Thyroid gland (tissue), 4 donors: Measurements from ENCODE around the gene ELF3. TPM values are rescaled to one million over a fixed set of nuclear protein-coding genes. Genes with fewer than 3 reads are reported as not detected.

Source experiments
- DNase-seq, 2 donors: peaks; one replicate each; pipeline ENCODE4 v3.0.0-alpha.2; 2019
- H3K27ac ChIP-seq, 3 donors: fragments of 200-600 bp; sonication (generic); 1 replicate in 2 of 3; 2 replicates in 1 of 3; pipeline ENCODE4 v1.5.1; 2016 to 2019; ENCODE audit warnings: mild to moderate bottlenecking in 1 of 3, moderate library complexity in 1 of 3
- H3K27me3 ChIP-seq: fragments of 200-600 bp; sonication (generic); one replicate; pipeline ENCODE4 v1.5.1; 2019
- H3K36me3 ChIP-seq, 2 donors: fragments of 200-600 bp; sonication (generic); one replicate each; pipeline ENCODE4 v1.5.1; 2016 to 2019
- H3K4me1 ChIP-seq, 2 donors: fragments of 200-600 bp; sonication (generic); one replicate each; pipeline ENCODE4 v1.5.1; 2017 to 2019
- H3K4me3 ChIP-seq, 3 donors: fragments of 200-600 bp; sonication (generic); replicated peaks in 1 of 3; 1 replicate in 2 of 3; 2 replicates in 1 of 3; pipeline ENCODE4 v1.5.1; 2016; ENCODE audit warnings: mild to moderate bottlenecking in 1 of 3
- H3K9me3 ChIP-seq: fragments of 200-600 bp; sonication (generic); one replicate; pipeline ENCODE4 v1.5.1; 2017
- CTCF ChIP-seq, 6 experiments: fragments of 200-600 bp in 3 of 6; fragments of 450-650 bp in 3 of 6; sonication (generic) in 3 of 6; IDR thresholded peaks; one replicate each; pipeline ENCODE4 v1.5.1; 2016 to 2019; ENCODE audit warnings: antibody characterized with exemption in 6 of 6, mild to moderate bottlenecking in 2 of 6, inconsistent platforms in 1 of 6, moderate library complexity in 1 of 6
- POLR2A ChIP-seq, 2 donors: fragments of 450-650 bp; IDR thresholded peaks; one replicate each; pipeline ENCODE4 v1.6.1; 2017; ENCODE audit warnings: antibody characterized with exemption in 2 of 2, mild to moderate bottlenecking in 2 of 2, moderate library complexity in 1 of 2
- WGBS, 2 donors: methylation state at CpG; one replicate each; pipeline ENCODE4 v1.1.5; 2017; 5-methylcytosine and 5-hydroxymethylcytosine counted together
- intact Hi-C: fragments of 100-400 bp; cut with DNase I; formaldehyde crosslinking; loops from one replicate; pipeline ENCODE4 v1.15.1; 2023
- total RNA-seq, 4 donors: library from RNA; depleted of rRNA; stranded (reverse); fragments of >200 nt; gene quantifications; one replicate each; pipeline ENCODE4 v1.2.3, GENCODE V29; 2016

The ELF3 gene
- total RNA-seq, 4 donors from 2014 or later: 6.6 to 28.8 (median 12.6) TPM

DNA sequence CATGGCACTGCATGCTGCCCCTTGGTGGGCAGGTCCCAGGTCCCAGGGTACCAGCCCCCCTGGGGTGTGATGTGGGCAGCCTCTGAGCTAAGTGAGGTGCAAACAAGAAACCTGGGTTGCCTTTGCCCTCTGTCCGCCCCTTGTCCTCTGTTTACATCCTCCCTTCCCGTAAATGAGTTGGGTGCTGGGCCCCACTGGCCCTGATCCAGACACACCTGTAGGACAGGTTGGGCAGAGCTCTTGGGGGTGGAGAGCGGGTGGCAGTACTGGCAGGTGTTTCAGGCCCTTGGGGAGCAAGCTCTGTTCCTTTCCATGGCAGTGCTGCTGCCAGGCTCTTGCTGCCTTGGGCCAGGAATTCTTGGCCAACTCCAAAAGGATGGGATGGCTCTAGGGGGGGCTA lies 35.8 kb downstream of the ELF3 start:
- DNase-seq: peak; percentile 83 to 88
- peak overlapping the region in 1 of 3 donors; percentile 30 for H3K27ac ChIP-seq
- H3K27me3 ChIP-seq: no peaks in the 10 kb centered on the region
- H3K36me3 ChIP-seq: no peaks in the 10 kb centered on the region
- H3K9me3 ChIP-seq: no peaks in the 10 kb centered on the region
- WGBS, 2 donors: 36 to 41% methylated on average over 2 to 3 of the region's 3 CpGs
- TF ChIP-seq POLR2A (IDR thresholded peaks at IDR 0.05) (no peak), CTCF (IDR thresholded peaks at IDR 0.05) (no peak)
- no peak overlapping the region for H3K4me3 ChIP-seq
- intact Hi-C loops: no loop called here
- H3K4me1 ChIP-seq: peaks cover 9 to 19% of the 10 kb centered on the region in 2 donors

DNA sequence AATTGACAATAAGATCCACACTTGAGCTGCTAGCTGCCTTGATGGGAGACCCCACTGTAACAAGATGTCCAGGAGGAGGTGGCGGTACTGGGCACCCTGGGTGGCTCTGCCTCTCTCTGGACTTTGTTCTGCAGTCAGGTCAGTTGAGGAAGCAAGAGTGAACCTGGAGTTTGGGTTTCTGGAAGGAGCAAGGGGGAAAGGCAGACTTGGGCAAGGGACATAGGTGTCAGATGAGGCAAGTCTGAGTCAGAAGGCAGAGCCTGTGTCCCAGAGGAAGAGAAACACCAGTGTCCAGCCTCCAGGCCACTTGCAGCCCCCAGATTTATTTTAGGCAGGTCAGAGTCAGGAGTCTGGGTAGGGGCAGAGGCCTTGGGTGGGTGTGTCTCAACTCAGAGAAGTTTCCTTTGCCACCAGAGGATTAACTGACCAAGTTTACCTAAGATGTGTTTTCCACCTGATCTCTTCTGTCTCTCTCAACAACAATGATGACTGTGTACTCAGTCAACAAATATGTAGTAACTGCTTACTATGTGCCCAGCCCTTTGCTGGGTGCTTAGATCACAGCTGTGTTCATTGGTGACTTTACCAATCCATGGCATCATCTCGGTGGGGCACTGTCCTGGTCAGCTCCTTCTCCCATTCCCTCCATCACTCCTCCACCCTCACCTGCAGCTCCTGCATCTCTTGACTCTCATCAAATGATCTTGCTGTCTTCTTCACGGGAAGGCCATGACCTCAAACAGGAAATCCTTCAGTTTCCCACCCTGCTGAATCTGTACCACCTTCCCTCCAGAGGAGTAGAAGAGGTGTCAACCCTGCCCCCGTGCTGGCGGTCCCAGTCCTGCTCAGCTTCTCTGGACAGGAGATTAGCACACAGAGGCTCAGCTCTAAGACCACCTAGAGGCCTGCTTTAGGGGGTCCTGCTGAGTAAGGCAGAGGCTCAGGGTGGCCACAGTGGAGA lies 36.6 kb downstream of the ELF3 start:
- intact Hi-C loops: no loop called here
- no peak for TF ChIP-seq POLR2A (IDR thresholded peaks at IDR 0.05)
- TF ChIP-seq CTCF (IDR thresholded peaks at IDR 0.05): no peak
- peak overlapping the region in 1 of 3 donors; percentile 30 for H3K27ac ChIP-seq

DNA sequence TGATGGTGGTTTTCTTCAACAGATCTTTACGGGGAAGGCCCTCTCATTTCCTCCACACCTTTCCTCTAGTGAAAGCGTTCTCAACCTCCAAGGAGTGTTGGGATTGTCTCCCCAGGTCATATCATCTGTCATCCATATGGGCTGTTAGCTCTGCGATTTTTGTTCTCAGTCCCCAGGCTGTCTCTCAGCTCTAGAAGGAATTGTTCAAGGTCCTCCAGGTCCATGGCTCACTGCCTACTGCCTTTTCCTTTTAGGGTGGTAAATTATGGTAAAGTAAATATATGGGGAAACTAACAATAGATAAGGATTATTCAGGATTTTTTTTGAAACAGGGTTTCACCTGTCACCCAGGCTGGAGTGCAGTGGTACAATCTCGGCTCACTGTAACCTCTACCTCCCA lies 37.6 kb downstream of the ELF3 start:
- DNase-seq: no peak
- Histone ChIP-seq H3K36me3 (no peaks in the 10 kb centered on the region), H3K9me3 (no peaks in the 10 kb centered on the region), H3K4me1 (peaks cover 9 to 19% of the 10 kb centered on the region in 2 donors), H3K27me3 (no peaks in the 10 kb centered on the region), H3K27ac (no peak overlapping the region), H3K4me3 (no peak overlapping the region)
- intact Hi-C loops: no loop called here
- no peak for TF ChIP-seq POLR2A (IDR thresholded peaks at IDR 0.05)
- TF ChIP-seq CTCF (IDR thresholded peaks at IDR 0.05): no peak
- 84 to 90% methylated on average over 4 of the region's 4 CpGs for WGBS, 2 donors

More for the DNA sequence above, 36.6 kb downstream of the ELF3 start:
- Histone ChIP-seq H3K4me3 (no peak overlapping the region), H3K36me3 (no peaks in the 10 kb centered on the region), H3K9me3 (no peaks in the 10 kb centered on the region), H3K4me1 (peaks cover 9 to 19% of the 10 kb centered on the region in 2 donors), H3K27me3 (no peaks in the 10 kb centered on the region)
- WGBS, 2 donors: 76 to 80% methylated on average over 5 of the region's 5 CpGs
- no peak for DNase-seq

GRCh38 chr1:202049129-202049528 lies 38.7 kb downstream of the ELF3 start:
- H3K9me3 ChIP-seq: no peaks in the 10 kb centered on the region
- intact Hi-C loops: no loop called here
- WGBS, 2 donors: 84 to 86% methylated on average over 5 of the region's 5 CpGs

More at GRCh38 chr1:202049129-202049528, 38.7 kb downstream of the ELF3 start:
- Histone ChIP-seq H3K36me3 (no peaks in the 10 kb centered on the region), H3K4me1 (peaks cover 9 to 19% of the 10 kb centered on the region in 2 donors), H3K27me3 (no peaks in the 10 kb centered on the region), H3K4me3 (no peak overlapping the region), H3K27ac (no peak overlapping the region)
- DNase-seq: no peak
- TF ChIP-seq CTCF (IDR thresholded peaks at IDR 0.05) (no peak), POLR2A (IDR thresholded peaks at IDR 0.05) (no peak)
